ENCODE data around the gene CD96. TPM values are rescaled to one million over a fixed set of nuclear protein-coding genes. Genes with fewer than 3 reads are reported as not detected.

Gene CD96
- total and polyA plus RNA-seq, 2 experiments from 2014 or later, result 0.60 to 2.0 TPM

DNA sequence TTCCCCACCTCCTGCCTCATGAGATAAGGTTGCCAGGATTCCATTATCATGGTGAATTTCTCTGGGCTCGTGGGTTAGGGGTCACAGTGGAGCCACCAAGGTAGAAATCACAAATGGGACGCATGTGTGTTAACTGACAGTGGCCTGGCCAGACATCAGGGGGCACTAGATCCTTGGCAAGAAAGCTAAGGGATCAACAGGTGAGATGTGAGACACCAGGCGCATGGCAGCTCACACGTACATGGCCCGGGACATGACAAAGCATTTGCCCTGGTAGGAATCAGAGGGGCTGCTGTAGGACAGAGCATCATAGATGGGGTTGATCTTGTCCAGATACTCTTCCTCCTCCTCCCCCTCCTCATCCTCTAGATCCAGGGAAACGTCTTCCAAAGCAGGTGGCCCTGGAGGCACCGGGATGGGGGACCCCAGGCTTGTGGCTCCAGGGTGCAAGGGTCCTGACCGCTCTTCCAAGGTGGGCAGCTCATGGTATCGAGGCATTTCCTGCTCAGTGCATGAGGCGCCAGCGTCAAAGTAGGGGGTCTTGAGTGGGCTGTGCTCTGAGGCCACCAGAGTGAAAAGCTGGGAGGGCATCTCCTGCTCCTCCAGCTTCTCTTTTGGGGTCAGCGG lies 28.5 kb downstream of the CD96 start:
- H3K4me2 ChIP-seq, result no peak overlapping the region
- 95% methylated on average over 12 of the region's 12 CpGs for WGBS (ENCODE audit: low lambda C conversion rate, missing lambda C conversion rate)
- H4K20me1 ChIP-seq (ENCODE audit: insufficient read depth, poor library complexity, severe bottlenecking), result no peaks in the 10 kb centered on the region
- H3K4me3 ChIP-seq, result no peak overlapping the region
- H3K27ac ChIP-seq, result no peak overlapping the region
- no peaks in the 10 kb centered on the region for H3K36me3 ChIP-seq (replicated peaks; ENCODE audit: insufficient read depth, low read depth)
- no peaks in the 10 kb centered on the region for H3K79me2 ChIP-seq
- no peak overlapping the region for H2AFZ ChIP-seq
- no peaks in the 10 kb centered on the region for H3K9me2 ChIP-seq (replicated peaks; ENCODE audit: insufficient read depth)
- no peaks in the 10 kb centered on the region for H3K4me1 ChIP-seq (ENCODE audit: insufficient read depth)
- no peaks in the 10 kb centered on the region for H3K27me3 ChIP-seq
- TF ChIP-seq EZH2 (IDR thresholded peaks at IDR 0.05; ENCODE audit: borderline replicate concordance) (no peak), EZH2phosphoT487 (IDR thresholded peaks at IDR 0.05; ENCODE audit: low read depth, severe bottlenecking, unreplicated experiment) (no peak)
- TF ChIP-seq, protein P1, sequence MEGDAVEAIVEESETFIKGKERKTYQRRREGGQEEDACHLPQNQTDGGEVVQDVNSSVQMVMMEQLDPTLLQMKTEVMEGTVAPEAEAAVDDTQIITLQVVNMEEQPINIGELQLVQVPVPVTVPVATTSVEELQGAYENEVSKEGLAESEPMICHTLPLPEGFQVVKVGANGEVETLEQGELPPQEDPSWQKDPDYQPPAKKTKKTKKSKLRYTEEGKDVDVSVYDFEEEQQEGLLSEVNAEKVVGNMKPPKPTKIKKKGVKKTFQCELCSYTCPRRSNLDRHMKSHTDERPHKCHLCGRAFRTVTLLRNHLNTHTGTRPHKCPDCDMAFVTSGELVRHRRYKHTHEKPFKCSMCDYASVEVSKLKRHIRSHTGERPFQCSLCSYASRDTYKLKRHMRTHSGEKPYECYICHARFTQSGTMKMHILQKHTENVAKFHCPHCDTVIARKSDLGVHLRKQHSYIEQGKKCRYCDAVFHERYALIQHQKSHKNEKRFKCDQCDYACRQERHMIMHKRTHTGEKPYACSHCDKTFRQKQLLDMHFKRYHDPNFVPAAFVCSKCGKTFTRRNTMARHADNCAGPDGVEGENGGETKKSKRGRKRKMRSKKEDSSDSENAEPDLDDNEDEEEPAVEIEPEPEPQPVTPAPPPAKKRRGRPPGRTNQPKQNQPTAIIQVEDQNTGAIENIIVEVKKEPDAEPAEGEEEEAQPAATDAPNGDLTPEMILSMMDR (IDR thresholded peaks at IDR 0.05; ENCODE audit: poor library complexity), result no peak
- no peaks in the 10 kb centered on the region for H3K9me3 ChIP-seq (ENCODE audit: low read depth)
- DNase-seq (ENCODE audit: low spot score), result no peak

DNA sequence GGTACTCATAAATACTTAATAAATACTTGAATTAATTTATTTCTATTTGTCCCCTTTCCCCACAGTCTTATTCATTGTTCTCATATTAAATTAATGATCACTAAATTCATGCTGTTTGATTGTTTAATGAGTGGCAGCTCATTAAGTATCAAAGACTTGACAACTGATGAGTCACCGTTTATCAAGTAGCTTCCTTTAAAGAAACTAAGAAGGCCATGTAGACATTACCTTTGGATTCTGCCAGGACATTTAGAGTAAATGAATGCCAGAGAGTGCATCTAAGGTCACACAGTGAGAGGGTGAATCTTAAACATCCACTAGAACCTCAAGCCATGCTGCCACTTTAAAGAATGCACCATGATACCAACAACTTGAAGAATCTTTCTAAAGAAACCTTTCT lies 29.3 kb downstream of the CD96 start:
- no peaks in the 10 kb centered on the region for H4K20me1 ChIP-seq (ENCODE audit: insufficient read depth, poor library complexity, severe bottlenecking)
- no peak overlapping the region for H3K27ac ChIP-seq
- no peak overlapping the region for H3K4me3 ChIP-seq
- H3K27me3 ChIP-seq, result no peaks in the 10 kb centered on the region
- 69% methylated on average over 1 of the region's 1 CpG for WGBS (ENCODE audit: low lambda C conversion rate, missing lambda C conversion rate)
- H3K36me3 ChIP-seq (replicated peaks; ENCODE audit: insufficient read depth, low read depth), result no peaks in the 10 kb centered on the region
- H3K79me2 ChIP-seq, result no peaks in the 10 kb centered on the region
- no peak overlapping the region for H2AFZ ChIP-seq
- no peak for DNase-seq (ENCODE audit: low spot score)
- no peaks in the 10 kb centered on the region for H3K9me2 ChIP-seq (replicated peaks; ENCODE audit: insufficient read depth)
- no peak overlapping the region for H3K4me2 ChIP-seq
- no peaks in the 10 kb centered on the region for H3K9me3 ChIP-seq (ENCODE audit: low read depth)
- no peaks in the 10 kb centered on the region for H3K4me1 ChIP-seq (ENCODE audit: insufficient read depth)
- TF ChIP-seq EZH2phosphoT487 (IDR thresholded peaks at IDR 0.05; ENCODE audit: low read depth, severe bottlenecking, unreplicated experiment), result no peak
- TF ChIP-seq EZH2 (IDR thresholded peaks at IDR 0.05; ENCODE audit: borderline replicate concordance), result no peak
- TF ChIP-seq, protein P1 (IDR thresholded peaks at IDR 0.05; ENCODE audit: poor library complexity), result no peak

DNA sequence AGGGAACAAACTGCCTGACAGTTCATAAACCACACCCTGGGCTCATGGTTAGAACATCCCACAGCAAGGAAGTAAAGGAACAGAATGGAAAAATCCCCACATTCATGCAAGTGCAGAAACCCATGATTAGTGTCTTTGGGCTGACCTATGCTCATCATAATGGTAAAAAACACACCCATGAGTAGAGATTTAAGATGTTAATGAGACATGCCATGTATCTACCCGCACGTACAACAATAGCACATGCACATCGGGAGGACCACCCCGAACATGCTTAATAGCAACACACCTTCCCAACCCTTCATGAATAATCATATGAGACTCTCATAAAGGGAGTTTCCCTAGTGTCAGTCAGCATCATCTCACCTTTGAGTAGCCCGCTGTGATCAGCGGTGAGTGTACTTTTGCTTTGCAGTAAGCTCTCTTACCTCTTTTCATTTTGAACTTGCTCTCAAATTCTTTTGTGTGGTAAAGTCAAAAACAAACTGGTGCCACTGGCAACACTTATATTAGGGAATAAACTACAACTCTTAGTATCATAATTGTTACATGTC lies 30.0 kb downstream of the CD96 start:
- WGBS (ENCODE audit: low lambda C conversion rate, missing lambda C conversion rate), result 99% methylated on average over 6 of the region's 6 CpGs
- H3K9me3 ChIP-seq (ENCODE audit: low read depth), result no peaks in the 10 kb centered on the region
- no peaks in the 10 kb centered on the region for H3K79me2 ChIP-seq
- H3K4me2 ChIP-seq, result no peak overlapping the region
- no peaks in the 10 kb centered on the region for H3K36me3 ChIP-seq (replicated peaks; ENCODE audit: insufficient read depth, low read depth)
- no peaks in the 10 kb centered on the region for H3K4me1 ChIP-seq (ENCODE audit: insufficient read depth)
- no peak overlapping the region for H2AFZ ChIP-seq
- DNase-seq (ENCODE audit: low spot score), result no peak
- H3K9me2 ChIP-seq (replicated peaks; ENCODE audit: insufficient read depth), result no peaks in the 10 kb centered on the region
- H3K4me3 ChIP-seq, result no peak overlapping the region
- no peak for TF ChIP-seq EZH2 (IDR thresholded peaks at IDR 0.05; ENCODE audit: borderline replicate concordance)
- H3K27ac ChIP-seq, result no peak overlapping the region
- H3K27me3 ChIP-seq, result no peaks in the 10 kb centered on the region
- no peaks in the 10 kb centered on the region for H4K20me1 ChIP-seq (ENCODE audit: insufficient read depth, poor library complexity, severe bottlenecking)

DNA sequence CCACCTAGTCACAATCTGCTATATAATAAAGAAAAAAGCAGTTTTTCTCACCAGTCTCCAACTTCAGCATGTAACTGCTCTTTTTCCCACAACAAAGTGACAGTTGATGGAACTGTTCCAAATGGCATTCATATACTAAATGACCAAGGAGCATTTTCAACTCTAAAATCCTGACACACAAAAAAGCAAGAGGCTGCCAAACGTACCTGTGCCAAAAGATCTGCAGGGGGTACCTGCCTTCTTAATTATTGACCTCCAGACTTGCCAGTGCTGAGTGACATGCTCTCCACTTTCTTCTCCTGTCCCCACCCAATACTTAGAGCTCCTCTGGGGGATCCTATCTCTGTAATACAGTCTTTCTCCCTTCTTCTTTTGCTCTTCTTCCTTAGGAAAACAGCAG lies 35.1 kb downstream of the CD96 start:
- no peaks in the 10 kb centered on the region for H4K20me1 ChIP-seq (ENCODE audit: insufficient read depth, poor library complexity, severe bottlenecking)
- no peaks in the 10 kb centered on the region for H3K4me1 ChIP-seq (ENCODE audit: insufficient read depth)
- H3K9me2 ChIP-seq (replicated peaks; ENCODE audit: insufficient read depth), result no peaks in the 10 kb centered on the region
- DNase-seq (ENCODE audit: low spot score), result no peak
- no peak overlapping the region for H3K27ac ChIP-seq
- no peak overlapping the region for H3K4me3 ChIP-seq
- H3K9me3 ChIP-seq (ENCODE audit: low read depth), result no peaks in the 10 kb centered on the region
- H3K36me3 ChIP-seq (replicated peaks; ENCODE audit: insufficient read depth, low read depth), result no peaks in the 10 kb centered on the region
- H2AFZ ChIP-seq, result no peak overlapping the region
- H3K27me3 ChIP-seq, result no peaks in the 10 kb centered on the region
- H3K4me2 ChIP-seq, result no peak overlapping the region
- 63% methylated on average over 1 of the region's 1 CpG for WGBS (ENCODE audit: low lambda C conversion rate, missing lambda C conversion rate)
- H3K79me2 ChIP-seq, result no peaks in the 10 kb centered on the region
- TF ChIP-seq, protein P1 (IDR thresholded peaks at IDR 0.05; ENCODE audit: poor library complexity), result no peak
- TF ChIP-seq EZH2 (IDR thresholded peaks at IDR 0.05; ENCODE audit: borderline replicate concordance) (no peak), EZH2phosphoT487 (IDR thresholded peaks at IDR 0.05; ENCODE audit: low read depth, severe bottlenecking, unreplicated experiment) (no peak)

All from hepatocyte (in vitro differentiated cells).